ENCODE results near the gene SMIM20.
"Not testable (repeated sequence)": the region's sequence is repeated elsewhere in the genome, so short reads cannot be mapped to it uniquely, and the experiment has no call there.

DNA sequence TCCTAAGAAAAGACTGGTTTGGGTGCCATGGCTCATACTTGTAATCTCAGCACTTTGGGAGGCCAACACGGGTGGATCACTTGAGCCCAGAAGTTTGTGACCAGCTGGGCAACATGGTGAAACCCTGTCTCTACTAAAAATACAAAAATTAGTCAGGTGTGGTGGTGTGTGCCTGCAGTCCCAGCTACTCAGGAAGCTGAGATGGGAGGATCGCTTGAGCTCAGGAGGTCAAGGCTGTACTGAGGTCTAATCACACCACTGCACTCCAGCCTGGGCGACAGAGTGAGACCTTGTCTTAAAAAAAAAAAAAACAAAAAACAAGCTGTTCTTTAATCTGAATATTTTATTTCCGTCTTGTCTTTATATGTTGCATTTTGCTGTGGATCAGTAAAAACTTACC, 47.6 kb upstream of the SMIM20 start:
- TF ChIP-seq, protein P1, sequence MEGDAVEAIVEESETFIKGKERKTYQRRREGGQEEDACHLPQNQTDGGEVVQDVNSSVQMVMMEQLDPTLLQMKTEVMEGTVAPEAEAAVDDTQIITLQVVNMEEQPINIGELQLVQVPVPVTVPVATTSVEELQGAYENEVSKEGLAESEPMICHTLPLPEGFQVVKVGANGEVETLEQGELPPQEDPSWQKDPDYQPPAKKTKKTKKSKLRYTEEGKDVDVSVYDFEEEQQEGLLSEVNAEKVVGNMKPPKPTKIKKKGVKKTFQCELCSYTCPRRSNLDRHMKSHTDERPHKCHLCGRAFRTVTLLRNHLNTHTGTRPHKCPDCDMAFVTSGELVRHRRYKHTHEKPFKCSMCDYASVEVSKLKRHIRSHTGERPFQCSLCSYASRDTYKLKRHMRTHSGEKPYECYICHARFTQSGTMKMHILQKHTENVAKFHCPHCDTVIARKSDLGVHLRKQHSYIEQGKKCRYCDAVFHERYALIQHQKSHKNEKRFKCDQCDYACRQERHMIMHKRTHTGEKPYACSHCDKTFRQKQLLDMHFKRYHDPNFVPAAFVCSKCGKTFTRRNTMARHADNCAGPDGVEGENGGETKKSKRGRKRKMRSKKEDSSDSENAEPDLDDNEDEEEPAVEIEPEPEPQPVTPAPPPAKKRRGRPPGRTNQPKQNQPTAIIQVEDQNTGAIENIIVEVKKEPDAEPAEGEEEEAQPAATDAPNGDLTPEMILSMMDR (IDR thresholded peaks at IDR 0.05), result not testable (repeated sequence)
- TF ChIP-seq POLR2A (IDR thresholded peaks at IDR 0.05), result not testable (repeated sequence)

All from body of pancreas (tissue), 4 donors.